SJSA1 (cell line): ENCODE data around the gene CYFIP1. TPM values are rescaled to one million over a fixed set of nuclear protein-coding genes. Genes with fewer than 3 reads are reported as not detected.

Source experiments
- DNase-seq, 2 experiments: peaks; one replicate each; pipeline ENCODE4 v3.0.0-alpha.2; 2015 to 2020; ENCODE audit warnings: low spot score in 2 of 2, low read depth in 1 of 2
- H3K27ac ChIP-seq: fragments of 250-450 bp; sonication (Bioruptor Pico); 2 replicates; pipeline ENCODE4 v1.5.1; 2020; ENCODE audit warnings: mild to moderate bottlenecking, moderate library complexity
- H3K27me3 ChIP-seq: fragments of 250-450 bp; sonication (Bioruptor Pico); replicated peaks from 2 replicates; pipeline ENCODE4 v1.5.1; 2020; ENCODE audit warnings: mild to moderate bottlenecking, moderate library complexity
- H3K36me3 ChIP-seq: fragments of 250-450 bp; sonication (Bioruptor Pico); 2 replicates; pipeline ENCODE4 v1.5.1; 2020; ENCODE audit warnings: mild to moderate bottlenecking
- H3K4me1 ChIP-seq: fragments of 250-450 bp; sonication (Bioruptor Pico); replicated peaks from 2 replicates; pipeline ENCODE4 v1.6.1; 2021; ENCODE audit warnings: mild to moderate bottlenecking
- H3K4me3 ChIP-seq: fragments of 250-450 bp; sonication (Bioruptor Pico); 2 replicates; pipeline ENCODE4 v1.5.1; 2020; ENCODE audit warnings: mild to moderate bottlenecking
- H3K9me3 ChIP-seq: fragments of 250-450 bp; sonication (Bioruptor Pico); replicated peaks from 2 replicates; pipeline ENCODE4 v1.5.1; 2020; ENCODE audit warnings: mild to moderate bottlenecking
- total RNA-seq: library from RNA; depleted of rRNA; stranded (reverse); fragments of >200 nt; shearing (Covaris generic); gene quantifications from 2 replicates; pipeline ENCODE4 v1.2.3, GENCODE V29; 2014

Gene CYFIP1
- total RNA-seq, 1 experiment from 2014 or later, result 110 TPM

DNA sequence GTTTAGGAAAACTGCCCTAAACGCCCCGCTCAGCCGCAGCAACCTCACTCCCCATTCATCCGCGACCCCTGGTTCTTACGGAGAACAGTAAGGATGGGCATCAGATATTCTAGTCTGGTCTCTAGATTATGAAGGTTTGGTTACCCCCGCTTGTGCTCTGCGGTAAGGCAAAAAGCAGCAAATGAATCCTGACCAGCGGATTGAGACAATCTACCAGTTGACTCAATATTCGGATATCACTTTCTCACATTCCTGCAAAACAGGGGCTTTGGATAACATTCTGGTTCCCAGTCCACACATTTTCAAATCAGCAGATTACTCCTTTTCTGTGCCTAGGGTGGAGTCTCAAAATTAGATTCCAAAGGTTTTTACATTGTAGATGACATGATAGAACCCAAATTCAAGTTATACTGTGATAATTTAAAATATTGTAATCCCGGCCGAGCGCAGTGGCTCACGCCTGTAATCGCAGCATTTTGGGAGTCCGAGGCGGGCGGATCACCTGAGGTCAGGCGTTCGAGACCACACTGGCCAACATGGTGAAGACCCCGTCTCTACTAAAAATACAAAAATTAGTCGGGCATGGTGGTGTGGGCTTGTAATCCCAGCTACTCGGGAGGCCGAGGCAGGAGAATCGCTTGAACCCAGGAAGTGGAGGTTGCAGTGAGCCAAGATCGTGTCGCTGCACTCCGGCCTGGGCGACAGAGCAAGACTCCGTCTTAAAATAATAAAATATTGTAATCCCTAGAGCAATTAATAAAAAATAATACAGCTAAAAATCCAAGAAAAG lies 1.1 kb upstream of the CYFIP1 start:
- peak overlapping the region; percentile 95 for H3K4me3 ChIP-seq
- H3K9me3 ChIP-seq, result no peaks in the 10 kb centered on the region
- no peak for DNase-seq
- H3K27me3 ChIP-seq, result no peaks in the 10 kb centered on the region
- peaks cover 15% of the 10 kb centered on the region for H3K4me1 ChIP-seq
- no peak overlapping the region for H3K27ac ChIP-seq
- peaks cover 10% of the 10 kb centered on the region for H3K36me3 ChIP-seq

- Histone ChIP-seq H3K9me3 (no peaks in the 10 kb centered on the region), H3K27me3 (no peaks in the 10 kb centered on the region), H3K4me1 (peaks cover 15% of the 10 kb centered on the region), H3K4me3 (peak overlapping the region; percentile 95), H3K27ac (peak overlapping the region; percentile 59), H3K36me3 (peaks cover 10% of the 10 kb centered on the region)
- DNase-seq, result peak; percentile 52 to 73
These were observed 655 bp downstream of the CYFIP1 start for GRCh38 chr15:22979238-22980188.

- Histone ChIP-seq H3K36me3 (peaks cover 10% of the 10 kb centered on the region), H3K27ac (no peak overlapping the region), H3K4me1 (peaks cover 15% of the 10 kb centered on the region), H3K27me3 (no peaks in the 10 kb centered on the region), H3K4me3 (peak overlapping the region; percentile 95), H3K9me3 (no peaks in the 10 kb centered on the region)
- DNase-seq, result no peak
These were observed 1.4 kb downstream of the CYFIP1 start for GRCh38 chr15:22978691-22979237.

GRCh38 chr15:22974745-22975144 lies 5.4 kb downstream of the CYFIP1 start:
- no peaks in the 10 kb centered on the region for H3K9me3 ChIP-seq
- H3K4me1 ChIP-seq, result peaks cover 10% of the 10 kb centered on the region
- peaks cover 12% of the 10 kb centered on the region for H3K36me3 ChIP-seq
- no peaks in the 10 kb centered on the region for H3K27me3 ChIP-seq
- H3K27ac ChIP-seq, result no peak overlapping the region
- no peak for DNase-seq
- no peak overlapping the region for H3K4me3 ChIP-seq

GRCh38 chr15:22973987-22974386 lies 6.2 kb downstream of the CYFIP1 start:
- Histone ChIP-seq H3K4me3 (no peak overlapping the region), H3K4me1 (peaks cover 6% of the 10 kb centered on the region), H3K9me3 (no peaks in the 10 kb centered on the region), H3K36me3 (peaks cover 6% of the 10 kb centered on the region; the same call in 1 of the 2 replicates), H3K27ac (no peak overlapping the region), H3K27me3 (no peaks in the 10 kb centered on the region)
- no peak for DNase-seq

- H3K4me3 ChIP-seq, result no peak overlapping the region
- no peak for DNase-seq
- no peaks in the 10 kb centered on the region for H3K27me3 ChIP-seq
- H3K27ac ChIP-seq, result no peak overlapping the region
- H3K9me3 ChIP-seq, result no peaks in the 10 kb centered on the region
- peaks cover 6% of the 10 kb centered on the region; the same call in 1 of the 2 replicates for H3K36me3 ChIP-seq
- peaks cover 8% of the 10 kb centered on the region for H3K4me1 ChIP-seq
These were observed 6.9 kb downstream of the CYFIP1 start for GRCh38 chr15:22973286-22973685.

- Histone ChIP-seq H3K27ac (no peak overlapping the region), H3K9me3 (no peaks in the 10 kb centered on the region), H3K4me1 (peaks cover 38% of the 10 kb centered on the region), H3K27me3 (no peaks in the 10 kb centered on the region), H3K4me3 (no peak overlapping the region), H3K36me3 (peaks cover 12% of the 10 kb centered on the region)
- DNase-seq, result no peak
These were observed 10.7 kb downstream of the CYFIP1 start for GRCh38 chr15:22969489-22969888.

GRCh38 chr15:22968366-22968765 lies 11.8 kb downstream of the CYFIP1 start:
- Histone ChIP-seq H3K36me3 (peaks cover 12% of the 10 kb centered on the region), H3K27me3 (no peaks in the 10 kb centered on the region), H3K4me3 (no peak overlapping the region), H3K27ac (no peak overlapping the region), H3K9me3 (no peaks in the 10 kb centered on the region), H3K4me1 (peaks cover 42% of the 10 kb centered on the region)
- DNase-seq, result peak in 1 of 2 experiments; percentile 62

GRCh38 chr15:22967084-22967770 lies 12.9 kb downstream of the CYFIP1 start:
- no peak for DNase-seq
- no peak overlapping the region for H3K4me3 ChIP-seq
- H3K4me1 ChIP-seq, result peaks cover 42% of the 10 kb centered on the region
- H3K27ac ChIP-seq, result no peak overlapping the region
- H3K9me3 ChIP-seq, result no peaks in the 10 kb centered on the region
- H3K27me3 ChIP-seq, result no peaks in the 10 kb centered on the region
- peaks cover 12% of the 10 kb centered on the region for H3K36me3 ChIP-seq

GRCh38 chr15:22966321-22967083 lies 13.7 kb downstream of the CYFIP1 start:
- Histone ChIP-seq H3K27ac (no peak overlapping the region), H3K36me3 (peaks cover 12% of the 10 kb centered on the region), H3K4me3 (no peak overlapping the region), H3K4me1 (peaks cover 49% of the 10 kb centered on the region), H3K9me3 (no peaks in the 10 kb centered on the region), H3K27me3 (no peaks in the 10 kb centered on the region)
- peak; percentile 72 to 78 for DNase-seq

DNA sequence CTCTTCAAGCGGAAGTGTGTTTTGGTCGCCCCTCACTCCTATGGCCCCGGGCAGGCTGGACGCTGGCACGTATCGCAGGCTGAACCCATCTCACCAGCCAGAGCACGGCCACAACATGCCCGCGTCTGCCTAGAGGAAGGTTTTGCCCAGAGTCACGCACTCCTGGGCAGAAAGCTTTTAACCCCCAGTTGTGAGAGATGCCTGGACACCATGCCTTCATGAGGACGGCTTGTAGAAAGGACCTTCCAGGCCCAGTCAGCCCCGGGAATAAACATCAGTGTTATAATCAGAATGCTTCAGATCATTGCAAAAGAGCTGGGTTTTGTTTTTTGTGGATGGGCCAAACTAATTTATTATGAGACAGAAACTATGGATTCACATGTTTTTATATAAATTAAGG lies 16.5 kb downstream of the CYFIP1 start:
- no peak for DNase-seq
- Histone ChIP-seq H3K4me3 (no peak overlapping the region), H3K36me3 (peaks cover 6% of the 10 kb centered on the region; the same call in 1 of the 2 replicates), H3K9me3 (no peaks in the 10 kb centered on the region), H3K27ac (no peak overlapping the region), H3K27me3 (no peaks in the 10 kb centered on the region), H3K4me1 (peaks cover 50% of the 10 kb centered on the region)

DNA sequence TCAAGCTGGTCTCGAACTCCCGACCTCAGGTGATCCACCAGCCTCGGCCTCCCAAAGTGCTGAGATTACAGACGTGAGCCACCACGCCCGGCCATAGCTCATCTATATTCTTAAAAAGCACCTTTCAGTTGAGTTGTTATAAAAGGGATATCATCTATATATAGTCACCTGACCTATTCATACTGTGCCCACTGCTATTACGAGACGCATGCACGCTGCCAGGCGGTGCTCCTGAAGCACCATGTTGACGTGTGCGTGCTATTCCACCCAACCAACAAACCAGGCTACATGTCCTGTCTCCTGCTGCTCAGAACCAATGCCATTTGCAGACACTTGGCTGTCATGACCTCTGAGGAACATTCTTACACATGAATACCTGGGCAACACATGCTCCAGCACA lies 17.6 kb downstream of the CYFIP1 start:
- DNase-seq, result no peak
- H3K4me3 ChIP-seq, result no peak overlapping the region

More for the DNA sequence above, 17.6 kb downstream of the CYFIP1 start:
- no peaks in the 10 kb centered on the region for H3K27me3 ChIP-seq
- peaks cover 41% of the 10 kb centered on the region for H3K4me1 ChIP-seq
- H3K27ac ChIP-seq, result no peak overlapping the region
- no peaks in the 10 kb centered on the region for H3K9me3 ChIP-seq
- peaks cover 6% of the 10 kb centered on the region; the same call in 1 of the 2 replicates for H3K36me3 ChIP-seq
